Gastrocnemius medialis (tissue), 4 donors: ENCODE measurements around the gene IFNK. TPM values are rescaled to one million over a fixed set of nuclear protein-coding genes. Genes with fewer than 3 reads are reported as not detected.
A peak's percentile ranks its signal among the peaks of the same experiment; 100 is the strongest.

Experiments
- ATAC-seq, 2 donors: fragments of 150-250 bp; one replicate each; pipeline ENCODE4 v1.9.1; 2016
- DNase-seq, 2 donors: peaks; one replicate each; pipeline ENCODE4 v3.0.0-alpha.2; 2019
- H3K27ac ChIP-seq, 4 donors: fragments of 200-600 bp; sonication (generic); 1 replicate in 1 of 4; 2 replicates in 3 of 4; pipeline ENCODE4 v1.5.1; 2016 to 2018; ENCODE audit warnings: mild to moderate bottlenecking in 2 of 4, moderate library complexity in 1 of 4
- H3K27me3 ChIP-seq, 3 donors: fragments of 200-600 bp; sonication (generic) in 2 of 3; 1 replicate in 1 of 3; 2 replicates in 2 of 3; pipeline versions ENCODE4 v1.5.1 to v1.6.0; 2016 to 2019; ENCODE audit warnings: mild to moderate bottlenecking in 1 of 3, moderate library complexity in 1 of 3
- H3K36me3 ChIP-seq, 2 donors: fragments of 200-600 bp; sonication (generic) in 1 of 2; one replicate each; pipeline ENCODE4 v1.5.1; 2017 to 2018
- H3K4me1 ChIP-seq, 2 donors: fragments of 200-600 bp; sonication (generic) in 1 of 2; one replicate each; pipeline ENCODE4 v1.5.1; 2016 to 2017; ENCODE audit warnings: mild to moderate bottlenecking in 2 of 2
- H3K4me3 ChIP-seq, 4 donors: fragments of 200-600 bp; sonication (generic) in 3 of 4; 1 replicate in 1 of 4; 2 replicates in 3 of 4; pipeline ENCODE4 v1.5.1; 2016 to 2019; ENCODE audit warnings: mild to moderate bottlenecking in 2 of 4
- H3K9me3 ChIP-seq, 3 donors: fragments of 200-600 bp; sonication (generic) in 2 of 3; 1 replicate in 1 of 3; 2 replicates in 2 of 3; pipeline ENCODE4 v1.5.1; 2016 to 2019
- CTCF ChIP-seq, 5 experiments: fragments of 450-650 bp in 3 of 5; fragments of 200-600 bp in 2 of 5; sonication (generic) in 2 of 5; IDR thresholded peaks in 4 of 5; conservative IDR thresholded peaks in 1 of 5; 1 replicate in 4 of 5; 2 replicates in 1 of 5; pipeline ENCODE4 v1.5.1; 2016 to 2019; ENCODE audit warnings: antibody characterized with exemption in 5 of 5, mild to moderate bottlenecking in 3 of 5, moderate library complexity in 3 of 5
- POLR2A ChIP-seq, 2 donors: fragments of 450-650 bp; IDR thresholded peaks; one replicate each; pipeline ENCODE4 v1.6.1; 2017; ENCODE audit warnings: antibody characterized with exemption in 2 of 2, mild to moderate bottlenecking in 2 of 2, moderate library complexity in 2 of 2
- in situ Hi-C, 4 donors: fragments of 200-750 bp; cut with MboI; loops; one replicate each; pipeline versions ENCODE4 v1.15.0 to v1.8.0; 2017; ENCODE audit warnings: low sequenced_read_pairs in 4 of 4
- intact Hi-C: fragments of 100-400 bp; cut with DNase I; formaldehyde crosslinking; loops from one replicate; pipeline ENCODE4 v1.15.1; 2023; ENCODE audit warnings: low total_unique reads
- total RNA-seq, 4 donors: library from RNA; depleted of rRNA; stranded (reverse); fragments of >200 nt; gene quantifications; one replicate each; pipeline versions ENCODE4 v1.1.0 to v1.2.3, GENCODE V29; 2016

IFNK gene
- total RNA-seq, 4 donors from 2014 or later: not detected

GRCh38 chr9:27534131-27534530, 10.0 kb downstream of the IFNK start:
- ATAC-seq: no peak
- Histone ChIP-seq H3K36me3 (no peaks in the 10 kb centered on the region), H3K27ac (peak overlapping the region; percentile 43 to 65 (median 54)), H3K27me3 (no peaks in the 10 kb centered on the region), H3K4me1 (peaks cover 25 to 30% of the 10 kb centered on the region in 2 donors), H3K9me3 (no peaks in the 10 kb centered on the region), H3K4me3 (no peak overlapping the region)
- in situ Hi-C loops (loop anchor here in 1 of 4 donors (10.0 kb wide), 1 partner anchor 69 kb away; no protein-coding TSS in a partner anchor), intact Hi-C loops (no loop called here)
- DNase-seq: no peak
- TF ChIP-seq CTCF (IDR thresholded peaks at IDR 0.05 in 4 of 5, conservative IDR thresholded peaks at IDR 0.05 in 1 of 5) (no peak), POLR2A (IDR thresholded peaks at IDR 0.05) (no peak)

- no peak for DNase-seq
- Histone ChIP-seq H3K36me3 (no peaks in the 10 kb centered on the region), H3K9me3 (no peaks in the 10 kb centered on the region), H3K27ac (peak overlapping the region; percentile 43 to 65 (median 54)), H3K4me3 (no peak overlapping the region), H3K4me1 (peaks cover 30 to 36% of the 10 kb centered on the region in 2 donors), H3K27me3 (no peaks in the 10 kb centered on the region)
- TF ChIP-seq CTCF (IDR thresholded peaks at IDR 0.05 in 4 of 5, conservative IDR thresholded peaks at IDR 0.05 in 1 of 5): no peak
- no peak for TF ChIP-seq POLR2A (IDR thresholded peaks at IDR 0.05)
- intact Hi-C loops: no loop called here
- in situ Hi-C loops: loop anchor here in 1 of 4 donors (10.0 kb wide), 1 partner anchor 70 kb away; no protein-coding TSS in a partner anchor
- no peak for ATAC-seq
Measured at GRCh38 chr9:27534658-27535209, 10.6 kb downstream of the IFNK start.

- intact Hi-C loops (no loop called here), in situ Hi-C loops (loop anchor here in 1 of 4 donors (10.0 kb wide), 1 partner anchor 71 kb away; no protein-coding TSS in a partner anchor)
- TF ChIP-seq CTCF (IDR thresholded peaks at IDR 0.05 in 4 of 5, conservative IDR thresholded peaks at IDR 0.05 in 1 of 5) (peak in 1 of 5 experiments; percentile 16), POLR2A (IDR thresholded peaks at IDR 0.05) (no peak)
- H3K27me3 ChIP-seq: no peaks in the 10 kb centered on the region
- no peak for ATAC-seq
- peaks cover 38 to 44% of the 10 kb centered on the region in 2 donors for H3K4me1 ChIP-seq
- H3K36me3 ChIP-seq: no peaks in the 10 kb centered on the region
- H3K9me3 ChIP-seq: no peaks in the 10 kb centered on the region
- no peak for DNase-seq
- no peak overlapping the region for H3K4me3 ChIP-seq
- peak overlapping the region in 1 of 4 donors; percentile 90 for H3K27ac ChIP-seq
Measured at GRCh38 chr9:27535701-27536118, 11.6 kb downstream of the IFNK start.

- ATAC-seq (no peak), DNase-seq (no peak)
- H3K4me1 ChIP-seq: peaks cover 43 to 49% of the 10 kb centered on the region in 2 donors
- in situ Hi-C loops (loop anchor here in 1 of 4 donors (10.0 kb wide), 1 partner anchor 71 kb away; no protein-coding TSS in a partner anchor), intact Hi-C loops (no loop called here)
- H3K27me3 ChIP-seq: no peaks in the 10 kb centered on the region
- no peak overlapping the region for H3K4me3 ChIP-seq
- TF ChIP-seq POLR2A (IDR thresholded peaks at IDR 0.05) (no peak), CTCF (IDR thresholded peaks at IDR 0.05 in 4 of 5, conservative IDR thresholded peaks at IDR 0.05 in 1 of 5) (no peak)
- H3K36me3 ChIP-seq: no peaks in the 10 kb centered on the region
- peak overlapping the region in 3 of 4 donors; percentile 86 to 92 (median 90) for H3K27ac ChIP-seq
- no peaks in the 10 kb centered on the region for H3K9me3 ChIP-seq
Measured at GRCh38 chr9:27536168-27536567, 12.1 kb downstream of the IFNK start.
